Stomach smooth muscle (tissue), 2 donors: ENCODE measurements around the gene MITD1.

ENCODE experiments used
- H3K27ac ChIP-seq: one replicate; pipeline ENCODE4 v1.7.0; 2013; ENCODE audit warnings: mild to moderate bottlenecking, low read length, inconsistent platforms
- H3K27me3 ChIP-seq, 2 donors: one replicate each; pipeline ENCODE4 v1.7.0; 2013; ENCODE audit warnings: low read length in 2 of 2; ENCODE audit not compliant: insufficient read depth in 2 of 2, control insufficient read depth in 1 of 2
- H3K36me3 ChIP-seq, 2 donors: one replicate each; pipeline ENCODE4 v1.7.0; 2013; ENCODE audit warnings: low read length in 2 of 2; ENCODE audit not compliant: control insufficient read depth in 2 of 2, insufficient read depth in 2 of 2
- H3K4me1 ChIP-seq: one replicate; pipeline ENCODE4 v1.7.0; 2013; ENCODE audit warnings: low read length; ENCODE audit not compliant: control insufficient read depth, insufficient read depth
- H3K4me3 ChIP-seq, 2 donors: one replicate each; pipeline ENCODE4 v1.7.0; 2013; ENCODE audit warnings: low read length in 2 of 2
- H3K9ac ChIP-seq, 2 donors: one replicate each; pipeline ENCODE4 v1.7.0; 2013; ENCODE audit warnings: low read length in 2 of 2, mild to moderate bottlenecking in 1 of 2
- H3K9me3 ChIP-seq, 2 donors: one replicate each; pipeline ENCODE4 v1.7.0; 2013; ENCODE audit warnings: low read length in 2 of 2; ENCODE audit not compliant: control insufficient read depth in 2 of 2
- donor health status: healthy.
- donor health status: Pancreatic carcinoma.

The MITD1 gene

GRCh38 chr2:99127981-99128380 lies 52.9 kb downstream of the MITD1 start:
- no peaks in the 10 kb centered on the region for H3K27me3 ChIP-seq
- H3K27ac ChIP-seq: no peak overlapping the region
- H3K9me3 ChIP-seq: peaks cover 2 to 8% of the 10 kb centered on the region in 2 donors
- H3K4me1 ChIP-seq: no peaks in the 10 kb centered on the region
- no peak overlapping the region for H3K4me3 ChIP-seq
- peaks cover 0 to 7% of the 10 kb centered on the region in 2 donors for H3K36me3 ChIP-seq
- no peak overlapping the region for H3K9ac ChIP-seq
